ENCODE results near the gene SNED1.
A peak's percentile ranks its signal among the peaks of the same experiment; 100 is the strongest.

Gene SNED1

GRCh38 chr2:240995041-240996021, 3.1 kb upstream of the SNED1 start:
- Histone ChIP-seq H3K4me3 (ENCODE audit: low read depth in 1 of 2, low read length in 1 of 2) (no peak overlapping the region), H3K36me3 (no peaks in the 10 kb centered on the region), H3K4me1 (ENCODE audit: control insufficient read depth in 1 of 2, insufficient read depth in 1 of 2, low read depth in 1 of 2, low read length in 1 of 2) (peaks cover 0 to 3% of the 10 kb centered on the region in 2 experiments), H3K27ac (no peak overlapping the region), H3K27me3 (peaks cover 87% of the 10 kb centered on the region), H3K9me3 (no peaks in the 10 kb centered on the region)
- TF ChIP-seq CTCF (IDR thresholded peaks at IDR 0.05): no peak

- peaks cover 96% of the 10 kb centered on the region for H3K27me3 ChIP-seq
- peaks cover 0 to 3% of the 10 kb centered on the region in 2 experiments for H3K4me1 ChIP-seq (ENCODE audit: control insufficient read depth in 1 of 2, insufficient read depth in 1 of 2, low read depth in 1 of 2, low read length in 1 of 2)
- H3K36me3 ChIP-seq: no peaks in the 10 kb centered on the region
- no peak for TF ChIP-seq CTCF (IDR thresholded peaks at IDR 0.05)
- no peak overlapping the region for H3K4me3 ChIP-seq (ENCODE audit: low read depth in 1 of 2, low read length in 1 of 2)
- no peak overlapping the region for H3K27ac ChIP-seq
- no peaks in the 10 kb centered on the region for H3K9me3 ChIP-seq
These were observed 2.1 kb upstream of the SNED1 start for GRCh38 chr2:240996161-240996833.

GRCh38 chr2:240996834-240997140, 1.6 kb upstream of the SNED1 start:
- H3K4me3 ChIP-seq (ENCODE audit: low read depth in 1 of 2, low read length in 1 of 2): no peak overlapping the region
- H3K27me3 ChIP-seq: peaks cover 99% of the 10 kb centered on the region

GRCh38 chr2:240997141-240997855, 1.1 kb upstream of the SNED1 start:
- no peaks in the 10 kb centered on the region for H3K36me3 ChIP-seq
- TF ChIP-seq CTCF (IDR thresholded peaks at IDR 0.05): no peak
- H3K4me1 ChIP-seq (ENCODE audit: control insufficient read depth in 1 of 2, insufficient read depth in 1 of 2, low read depth in 1 of 2, low read length in 1 of 2): peaks cover 0 to 3% of the 10 kb centered on the region in 2 experiments
- peaks cover 99% of the 10 kb centered on the region for H3K27me3 ChIP-seq
- no peaks in the 10 kb centered on the region for H3K9me3 ChIP-seq
- H3K27ac ChIP-seq: no peak overlapping the region
- H3K4me3 ChIP-seq (ENCODE audit: low read depth in 1 of 2, low read length in 1 of 2): no peak overlapping the region

More at GRCh38 chr2:240996834-240997140, 1.6 kb upstream of the SNED1 start:
- Histone ChIP-seq H3K36me3 (no peaks in the 10 kb centered on the region), H3K4me1 (ENCODE audit: control insufficient read depth in 1 of 2, insufficient read depth in 1 of 2, low read depth in 1 of 2, low read length in 1 of 2) (peaks cover 0 to 3% of the 10 kb centered on the region in 2 experiments), H3K9me3 (no peaks in the 10 kb centered on the region), H3K27ac (no peak overlapping the region)
- no peak for TF ChIP-seq CTCF (IDR thresholded peaks at IDR 0.05)

- Histone ChIP-seq H3K9me3 (peaks cover 5% of the 10 kb centered on the region), H3K4me3 (ENCODE audit: low read depth in 1 of 2, low read length in 1 of 2) (peak overlapping the region in 1 of 2 experiments; percentile 27), H3K36me3 (no peaks in the 10 kb centered on the region), H3K27ac (no peak overlapping the region), H3K4me1 (ENCODE audit: control insufficient read depth in 1 of 2, insufficient read depth in 1 of 2, low read depth in 1 of 2, low read length in 1 of 2) (peaks cover 0 to 3% of the 10 kb centered on the region in 2 experiments), H3K27me3 (peaks cover 86% of the 10 kb centered on the region)
- no peak for TF ChIP-seq CTCF (IDR thresholded peaks at IDR 0.05)
These were observed 232 bp downstream of the SNED1 start for GRCh38 chr2:240998706-240998994.

All from neutrophil (primary cell).